Activated CD4-positive, alpha-beta memory T cell treated with anti-CD3 and anti-CD28 coated beads, Interleukin-2, amount 10 ng/mL, durations not matched to agents 7 days and 5 days (primary cell): ENCODE data around the gene SLC6A14. TPM values are rescaled to one million over a fixed set of nuclear protein-coding genes. Genes with fewer than 3 reads are reported as not detected.

ENCODE experiments used
- CTCF ChIA-PET: fragments of 350-600 bp; sonication (Branson Sonifier 250); formaldehyde crosslinking; loops from one replicate; lab custom pipeline; 2021; ENCODE audit warnings: antibody characterized with exemption, inconsistent platforms; lab: Charles Lee
- POLR2A ChIA-PET: fragments of 350-600 bp; sonication (Branson Sonifier 250); formaldehyde crosslinking; loops from one replicate; lab custom pipeline; 2021; ENCODE audit warnings: antibody characterized with exemption; lab: Charles Lee
- DNase-seq: peaks from one replicate; pipeline ENCODE4 v3.0.0-alpha.2; 2020
- H3K27ac Mint-ChIP-seq: one replicate; pipeline ENCODE4 v1.8.0; 2021; ENCODE audit warnings: mild to moderate bottlenecking, mixed read lengths
- H3K27me3 Mint-ChIP-seq: one replicate; pipeline ENCODE4 v1.8.0; 2021; ENCODE audit warnings: mixed read lengths
- H3K36me3 Mint-ChIP-seq: one replicate; pipeline ENCODE4 v1.8.0; 2021; ENCODE audit warnings: low read depth, mixed read lengths
- H3K4me1 Mint-ChIP-seq: one replicate; pipeline ENCODE4 v1.8.0; 2021; ENCODE audit warnings: mixed read lengths
- H3K4me3 Mint-ChIP-seq: one replicate; pipeline ENCODE4 v1.8.0; 2021; ENCODE audit warnings: mild to moderate bottlenecking, mixed read lengths
- H3K9me3 Mint-ChIP-seq: one replicate; pipeline ENCODE4 v1.8.0; 2021; ENCODE audit warnings: mixed read lengths
- total RNA-seq, 2 experiments: library from RNA; stranded (reverse); gene quantifications; one replicate each; pipeline ENCODE4 v1.2.3, GENCODE V29; 2021

SLC6A14 gene
- total RNA-seq, 2 experiments from 2014 or later, result not detected

DNA sequence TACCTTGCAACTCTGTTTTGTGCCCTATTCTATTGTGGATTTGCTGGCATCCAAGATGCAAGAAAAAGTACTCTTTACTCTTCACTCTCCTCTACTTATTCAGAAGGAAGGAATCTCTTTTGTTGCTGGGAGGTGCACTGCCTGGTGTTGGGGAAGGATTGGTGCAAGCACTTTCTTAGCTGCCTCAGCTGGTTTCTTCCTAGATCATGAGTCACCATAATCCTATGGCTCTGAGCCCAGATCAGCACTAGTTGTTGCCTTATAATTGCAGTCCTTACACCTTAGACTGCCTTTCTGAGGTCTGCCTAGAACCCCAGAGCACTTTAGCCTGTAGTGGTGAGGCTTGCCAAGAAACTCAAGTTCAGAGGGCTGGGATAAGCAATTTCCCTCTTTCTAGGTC lies 63.4 kb downstream of the SLC6A14 start:
- Mint-ChIP-seq H3K27me3 (no peaks in the 10 kb centered on the region), H3K4me3 (no peak overlapping the region), H3K27ac (no peak overlapping the region), H3K9me3 (peaks cover 4% of the 10 kb centered on the region), H3K4me1 (no peaks in the 10 kb centered on the region), H3K36me3 (no peaks in the 10 kb centered on the region)
- CTCF ChIA-PET, result no interaction called here
- POLR2A ChIA-PET, result no interaction called here
- DNase-seq, result no peak

Other genes starting within 250 kb of the SLC6A14 start
- gene CT83, start 26.4 kb downstream of the SLC6A14 start, total RNA-seq, result not detected